Measurements from ENCODE around the gene U2AF2.

U2AF2 gene

GRCh38 chr19:55613930-55614710 lies 40.7 kb upstream of the U2AF2 start:
- Histone ChIP-seq H3F3A (ENCODE audit: insufficient read depth, low read length) (no peaks in the 10 kb centered on the region), H3K9ac (ENCODE audit: low read length) (no peak overlapping the region)
- no peak for TF ChIP-seq EZH2phosphoT487 (IDR thresholded peaks at IDR 0.05; ENCODE audit: low read length)
- TF ChIP-seq EZH2 (optimal IDR thresholded peaks at IDR 0.05; ENCODE audit: low read depth, low read length), result no peak
- TF ChIP-seq, protein P1, sequence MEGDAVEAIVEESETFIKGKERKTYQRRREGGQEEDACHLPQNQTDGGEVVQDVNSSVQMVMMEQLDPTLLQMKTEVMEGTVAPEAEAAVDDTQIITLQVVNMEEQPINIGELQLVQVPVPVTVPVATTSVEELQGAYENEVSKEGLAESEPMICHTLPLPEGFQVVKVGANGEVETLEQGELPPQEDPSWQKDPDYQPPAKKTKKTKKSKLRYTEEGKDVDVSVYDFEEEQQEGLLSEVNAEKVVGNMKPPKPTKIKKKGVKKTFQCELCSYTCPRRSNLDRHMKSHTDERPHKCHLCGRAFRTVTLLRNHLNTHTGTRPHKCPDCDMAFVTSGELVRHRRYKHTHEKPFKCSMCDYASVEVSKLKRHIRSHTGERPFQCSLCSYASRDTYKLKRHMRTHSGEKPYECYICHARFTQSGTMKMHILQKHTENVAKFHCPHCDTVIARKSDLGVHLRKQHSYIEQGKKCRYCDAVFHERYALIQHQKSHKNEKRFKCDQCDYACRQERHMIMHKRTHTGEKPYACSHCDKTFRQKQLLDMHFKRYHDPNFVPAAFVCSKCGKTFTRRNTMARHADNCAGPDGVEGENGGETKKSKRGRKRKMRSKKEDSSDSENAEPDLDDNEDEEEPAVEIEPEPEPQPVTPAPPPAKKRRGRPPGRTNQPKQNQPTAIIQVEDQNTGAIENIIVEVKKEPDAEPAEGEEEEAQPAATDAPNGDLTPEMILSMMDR (IDR thresholded peaks at IDR 0.05; ENCODE audit: low read length), result no peak

GRCh38 chr19:55614711-55615542 lies 39.9 kb upstream of the U2AF2 start:
- H4K20me1 ChIP-seq (ENCODE audit: insufficient read depth, low read length), result no peaks in the 10 kb centered on the region
- H2AFZ ChIP-seq (ENCODE audit: low read length), result no peak overlapping the region
- peaks cover 17% of the 10 kb centered on the region; the same call in 1 of the 2 replicates for H3K79me2 ChIP-seq (ENCODE audit: low read length)
- H3K4me1 ChIP-seq (ENCODE audit: low read length), result no peaks in the 10 kb centered on the region
- TF ChIP-seq EZH2phosphoT487 (IDR thresholded peaks at IDR 0.05; ENCODE audit: low read length) (no peak), EZH2 (optimal IDR thresholded peaks at IDR 0.05; ENCODE audit: low read depth, low read length) (no peak)
- TF ChIP-seq, protein P1 (IDR thresholded peaks at IDR 0.05; ENCODE audit: low read length), result no peak
- H3K27me3 ChIP-seq (replicated peaks; ENCODE audit: insufficient read depth, low read length), result no peaks in the 10 kb centered on the region
- no peaks in the 10 kb centered on the region for H3F3A ChIP-seq (ENCODE audit: insufficient read depth, low read length)
- no peaks in the 10 kb centered on the region for H3K9me3 ChIP-seq (replicated peaks; ENCODE audit: insufficient read depth, low read length)
- no peaks in the 10 kb centered on the region for H3K9me2 ChIP-seq (replicated peaks; ENCODE audit: insufficient read depth, low read length)
- H3K27ac ChIP-seq (ENCODE audit: low read length), result no peak overlapping the region
- H3K4me3 ChIP-seq (ENCODE audit: low read length), result no peak overlapping the region
- H3K36me3 ChIP-seq (replicated peaks; ENCODE audit: insufficient read depth, low read length), result no peaks in the 10 kb centered on the region
- no peak overlapping the region for H3K4me2 ChIP-seq (ENCODE audit: low read depth, low read length)
- DNase-seq, result no peak
- no peak overlapping the region for H3K9ac ChIP-seq (ENCODE audit: low read length)

More at GRCh38 chr19:55613930-55614710, 40.7 kb upstream of the U2AF2 start:
- no peaks in the 10 kb centered on the region for H3K9me2 ChIP-seq (replicated peaks; ENCODE audit: insufficient read depth, low read length)
- H3K4me2 ChIP-seq (ENCODE audit: low read depth, low read length), result no peak overlapping the region
- DNase-seq, result no peak
- H3K4me3 ChIP-seq (ENCODE audit: low read length), result no peak overlapping the region
- H3K4me1 ChIP-seq (ENCODE audit: low read length), result no peaks in the 10 kb centered on the region
- no peaks in the 10 kb centered on the region for H3K9me3 ChIP-seq (replicated peaks; ENCODE audit: insufficient read depth, low read length)
- H3K27me3 ChIP-seq (replicated peaks; ENCODE audit: insufficient read depth, low read length), result no peaks in the 10 kb centered on the region
- H3K79me2 ChIP-seq (ENCODE audit: low read length), result peaks cover 23% of the 10 kb centered on the region
- H2AFZ ChIP-seq (ENCODE audit: low read length), result no peak overlapping the region
- H4K20me1 ChIP-seq (ENCODE audit: insufficient read depth, low read length), result no peaks in the 10 kb centered on the region
- H3K36me3 ChIP-seq (replicated peaks; ENCODE audit: insufficient read depth, low read length), result no peaks in the 10 kb centered on the region
- H3K27ac ChIP-seq (ENCODE audit: low read length), result no peak overlapping the region

DNA sequence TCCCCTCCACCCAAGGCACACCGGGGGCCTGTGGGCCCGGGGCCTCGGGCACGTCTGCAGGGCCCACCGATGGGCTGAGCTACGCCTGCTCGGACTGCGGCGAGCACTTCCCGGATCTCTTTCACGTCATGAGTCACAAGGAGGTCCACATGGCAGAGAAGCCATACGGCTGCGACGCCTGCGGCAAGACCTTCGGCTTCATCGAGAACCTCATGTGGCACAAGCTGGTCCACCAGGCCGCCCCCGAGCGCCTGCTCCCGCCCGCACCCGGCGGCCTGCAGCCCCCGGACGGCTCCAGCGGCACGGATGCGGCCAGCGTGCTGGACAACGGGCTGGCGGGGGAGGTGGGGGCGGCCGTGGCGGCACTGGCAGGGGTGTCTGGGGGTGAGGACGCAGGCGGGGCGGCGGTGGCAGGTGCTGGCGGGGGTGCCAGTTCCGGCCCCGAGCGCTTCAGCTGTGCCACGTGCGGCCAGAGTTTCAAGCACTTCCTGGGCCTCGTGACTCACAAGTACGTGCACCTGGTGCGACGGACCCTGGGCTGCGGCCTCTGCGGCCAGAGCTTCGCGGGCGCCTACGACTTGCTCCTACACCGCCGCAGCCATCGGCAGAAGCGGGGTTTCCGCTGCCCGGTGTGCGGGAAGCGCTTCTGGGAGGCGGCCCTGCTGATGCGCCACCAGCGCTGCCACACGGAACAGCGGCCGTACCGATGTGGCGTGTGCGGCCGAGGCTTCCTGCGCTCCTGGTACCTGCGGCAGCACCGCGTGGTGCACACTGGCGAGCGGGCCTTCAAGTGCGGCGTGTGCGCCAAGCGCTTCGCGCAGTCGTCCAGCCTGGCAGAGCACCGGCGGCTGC lies 39.1 kb upstream of the U2AF2 start:
- no peaks in the 10 kb centered on the region for H3F3A ChIP-seq (ENCODE audit: insufficient read depth, low read length)
- H3K4me3 ChIP-seq (ENCODE audit: low read length), result no peak overlapping the region
- no peaks in the 10 kb centered on the region for H3K27me3 ChIP-seq (replicated peaks; ENCODE audit: insufficient read depth, low read length)
- no peaks in the 10 kb centered on the region for H4K20me1 ChIP-seq (ENCODE audit: insufficient read depth, low read length)
- no peak overlapping the region for H3K27ac ChIP-seq (ENCODE audit: low read length)
- no peaks in the 10 kb centered on the region for H3K4me1 ChIP-seq (ENCODE audit: low read length)
- H3K9me3 ChIP-seq (replicated peaks; ENCODE audit: insufficient read depth, low read length), result no peaks in the 10 kb centered on the region
- H3K4me2 ChIP-seq (ENCODE audit: low read depth, low read length), result no peak overlapping the region
- H2AFZ ChIP-seq (ENCODE audit: low read length), result no peak overlapping the region
- peaks cover 14% of the 10 kb centered on the region; the same call in 1 of the 2 replicates for H3K79me2 ChIP-seq (ENCODE audit: low read length)
- no peaks in the 10 kb centered on the region for H3K36me3 ChIP-seq (replicated peaks; ENCODE audit: insufficient read depth, low read length)
- TF ChIP-seq, protein P1 (IDR thresholded peaks at IDR 0.05; ENCODE audit: low read length), result no peak
- TF ChIP-seq EZH2phosphoT487 (IDR thresholded peaks at IDR 0.05; ENCODE audit: low read length) (no peak), EZH2 (optimal IDR thresholded peaks at IDR 0.05; ENCODE audit: low read depth, low read length) (no peak)
- DNase-seq, result no peak
- H3K9me2 ChIP-seq (replicated peaks; ENCODE audit: insufficient read depth, low read length), result no peaks in the 10 kb centered on the region
- no peak overlapping the region for H3K9ac ChIP-seq (ENCODE audit: low read length)

Data from MM.1S (cell line).